GM18858 (cell line): Measurements from ENCODE around the gene EFS.

Source experiments
- ATAC-seq: cut with Tn5 transposase; IDR thresholded peaks from one replicate; pipeline ENCODE4 v1.9.1; 2021; ENCODE audit not compliant: unreplicated experiment

Gene EFS

GRCh38 chr14:23379366-23380196 is 14.6 kb upstream of the EFS start:
- no peak for ATAC-seq

DNA sequence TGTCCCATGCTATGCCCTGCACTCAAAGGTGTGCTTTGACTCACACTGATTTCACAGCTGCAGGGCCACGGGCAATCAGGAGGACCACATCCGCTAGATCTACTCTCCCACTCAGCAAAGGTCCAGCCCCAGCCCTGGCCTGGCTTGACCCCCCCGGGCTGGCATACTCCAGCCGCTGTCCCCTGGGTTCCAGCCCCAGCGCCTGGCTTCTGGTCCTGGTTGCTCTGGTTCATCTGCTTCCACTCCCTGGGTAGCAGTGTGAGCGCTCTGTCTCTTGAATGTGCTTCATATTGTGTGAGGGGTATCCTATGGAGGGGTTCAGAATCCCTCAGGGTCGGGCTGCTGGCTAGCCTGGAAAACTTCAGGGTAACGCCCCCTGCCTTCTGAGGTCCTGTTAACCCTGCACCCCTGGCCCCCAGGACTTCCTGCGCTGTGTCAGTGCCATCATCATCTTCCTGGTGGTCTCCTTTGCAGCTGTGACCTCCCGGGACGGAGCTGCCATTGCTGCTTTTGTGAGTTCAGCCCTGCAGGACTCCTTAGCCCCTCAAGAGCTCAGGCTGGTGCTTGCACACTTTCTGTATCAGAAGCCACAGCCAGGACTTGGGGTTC is 13.7 kb upstream of the EFS start:
- ATAC-seq: no peak

DNA sequence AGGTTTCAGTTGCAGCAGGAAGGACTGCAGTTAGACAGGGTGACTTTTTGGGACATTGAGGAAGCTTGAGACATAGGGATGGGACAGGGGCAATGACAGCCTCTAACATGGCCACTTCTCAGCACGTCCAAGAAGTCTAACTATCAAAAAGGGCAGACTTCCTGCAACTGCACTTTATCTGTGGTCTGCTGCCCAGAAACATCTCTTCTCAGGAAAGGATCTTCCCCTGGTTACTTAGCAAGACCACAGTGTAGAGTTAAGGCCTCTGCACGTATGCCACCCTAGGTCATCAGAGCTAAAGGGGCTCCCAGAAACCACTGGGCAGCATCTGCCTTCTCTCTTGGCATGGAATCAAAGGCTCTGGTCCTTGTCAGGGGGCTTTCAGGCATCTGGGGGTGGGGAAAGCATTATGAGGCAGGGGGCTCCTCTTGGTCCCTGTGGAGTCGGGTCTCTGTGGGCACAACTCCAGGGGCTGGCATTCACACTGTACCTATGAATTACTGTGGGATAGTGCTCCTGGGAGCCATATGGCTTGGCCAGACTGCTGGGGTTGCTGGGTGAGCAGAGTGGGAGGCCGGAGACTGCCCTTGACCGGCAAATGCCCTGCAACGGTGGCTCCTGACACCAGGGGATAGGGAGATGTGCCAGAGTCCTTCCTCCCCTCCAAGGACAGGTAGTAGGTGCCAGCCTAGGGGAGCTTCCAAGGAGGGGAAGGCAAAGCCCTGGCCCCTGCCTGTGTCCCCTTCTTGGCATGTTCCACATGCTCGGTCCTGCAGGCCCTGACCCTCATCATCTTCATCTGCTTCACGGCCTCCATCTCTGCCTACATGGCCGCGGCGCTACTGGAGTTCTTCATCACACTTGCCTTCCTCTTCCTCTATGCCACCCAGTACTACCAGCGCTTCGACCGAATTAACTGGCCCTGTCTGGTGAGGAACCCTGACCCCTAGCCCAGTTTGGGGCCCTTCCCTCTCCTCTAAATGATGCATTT is 12.9 kb upstream of the EFS start:
- ATAC-seq: no peak

DNA sequence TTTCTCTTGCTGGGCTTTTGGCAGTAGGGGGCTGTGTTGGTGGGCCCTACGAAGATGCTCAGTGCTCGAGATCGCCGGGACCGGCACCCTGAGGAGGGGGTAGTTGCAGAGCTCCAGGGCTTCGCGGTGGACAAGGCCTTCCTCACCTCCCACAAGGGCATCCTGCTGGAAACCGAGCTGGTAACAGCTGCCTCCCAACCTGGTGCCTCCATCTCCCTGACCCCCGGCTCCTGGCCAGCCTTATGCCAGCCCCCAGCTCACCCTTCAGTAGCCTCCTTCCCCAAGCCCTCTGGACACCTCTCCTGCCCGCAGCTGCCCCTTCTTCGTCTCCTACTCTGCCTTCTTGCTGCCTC is 12.2 kb upstream of the EFS start:
- no peak for ATAC-seq

DNA sequence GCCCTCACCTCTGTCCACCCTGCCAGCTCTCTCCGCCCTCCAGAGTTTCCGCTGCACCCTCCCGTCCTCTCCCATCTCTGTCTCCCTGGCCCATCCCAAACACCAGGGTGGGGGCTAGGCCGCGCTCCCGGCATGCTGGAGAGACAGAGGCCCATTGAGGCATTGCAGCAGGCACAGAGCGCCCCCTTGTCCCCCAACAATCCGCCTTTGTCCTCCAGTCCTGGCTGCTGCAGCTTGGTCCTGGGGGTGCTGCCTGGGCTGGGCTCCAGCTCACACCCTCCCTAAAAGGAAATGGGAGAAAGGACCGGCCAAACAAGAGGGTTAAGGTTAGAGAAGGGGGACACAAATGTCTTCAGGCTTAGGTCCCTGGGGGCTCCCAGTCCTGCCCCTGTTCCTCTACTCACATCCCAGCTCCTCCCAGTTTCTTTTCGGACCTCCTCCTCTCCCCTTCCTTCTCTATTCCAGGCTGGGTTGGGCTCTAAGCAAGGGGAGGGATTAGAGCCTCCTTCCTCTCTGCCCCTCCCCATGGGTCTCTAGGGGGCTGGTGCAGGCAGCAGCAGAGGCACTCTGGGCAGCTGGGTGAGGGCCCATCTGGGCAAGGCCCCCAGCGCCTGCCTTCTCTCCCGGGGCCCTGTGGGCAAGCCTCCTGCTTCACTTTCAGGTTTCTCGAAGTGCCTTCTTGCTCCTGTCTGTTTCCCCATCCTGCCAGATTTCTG is 11.7 kb upstream of the EFS start, which contains the start of gene CMTM5:
CMTM5 (plus strand) TSS at position 565 of the 716 bp plus-strand sequence. CDS start 206 bp downstream, outside the sequence.
- no peak for ATAC-seq

- ATAC-seq: no peak
These were observed 10.7 kb upstream of the EFS start for GRCh38 chr14:23375527-23376251.

- ATAC-seq: no peak
These were observed 8.1 kb upstream of the EFS start for GRCh38 chr14:23373041-23373440.

DNA sequence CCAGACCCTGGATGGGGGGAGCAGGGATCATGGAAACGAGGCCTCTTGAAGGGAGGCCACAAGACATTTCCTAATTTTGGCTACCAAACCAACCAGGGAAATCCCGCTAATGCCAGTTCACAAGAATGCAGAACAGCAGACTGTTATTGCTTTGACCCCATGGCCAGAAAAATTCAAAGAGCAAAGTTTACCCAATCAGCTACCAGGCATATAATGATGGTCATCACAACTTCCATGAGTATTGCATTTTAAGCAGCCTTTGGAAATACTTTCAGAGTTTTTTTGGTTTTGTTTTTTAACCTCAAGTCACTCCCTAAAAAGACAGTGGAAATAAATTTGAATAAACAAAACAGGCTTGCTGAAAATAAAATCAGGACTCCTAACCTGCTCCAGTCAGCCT is 7.5 kb upstream of the EFS start, which contains the start of gene IL25:
IL25 (plus strand) TSS at position 301 of the 400 bp plus-strand sequence.
- ATAC-seq: no peak

DNA sequence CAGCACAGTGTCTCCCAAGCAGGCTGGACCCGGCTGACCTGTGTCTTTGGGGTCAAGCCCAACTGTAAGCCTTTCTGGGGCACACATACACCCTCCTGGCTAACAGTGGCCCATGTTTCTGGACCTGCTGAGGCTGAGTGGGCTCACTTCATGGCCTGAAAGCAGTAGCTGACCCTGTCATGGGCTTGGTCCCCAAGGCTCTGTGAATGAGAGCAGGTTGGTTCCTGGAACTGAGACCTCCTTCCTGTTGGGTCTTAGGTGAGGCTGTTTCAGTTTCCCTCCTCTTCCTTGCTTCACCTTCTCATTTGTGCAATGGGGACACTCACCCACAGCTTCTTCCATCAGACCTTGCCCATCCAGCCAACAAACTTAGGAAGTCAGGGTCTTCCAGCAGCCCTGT is 6.9 kb upstream of the EFS start:
- ATAC-seq: no peak

GRCh38 chr14:23370221-23370620 is 5.2 kb upstream of the EFS start:
- no peak for ATAC-seq

GRCh38 chr14:23366426-23366921 is 1.5 kb upstream of the EFS start:
- ATAC-seq: no peak

DNA sequence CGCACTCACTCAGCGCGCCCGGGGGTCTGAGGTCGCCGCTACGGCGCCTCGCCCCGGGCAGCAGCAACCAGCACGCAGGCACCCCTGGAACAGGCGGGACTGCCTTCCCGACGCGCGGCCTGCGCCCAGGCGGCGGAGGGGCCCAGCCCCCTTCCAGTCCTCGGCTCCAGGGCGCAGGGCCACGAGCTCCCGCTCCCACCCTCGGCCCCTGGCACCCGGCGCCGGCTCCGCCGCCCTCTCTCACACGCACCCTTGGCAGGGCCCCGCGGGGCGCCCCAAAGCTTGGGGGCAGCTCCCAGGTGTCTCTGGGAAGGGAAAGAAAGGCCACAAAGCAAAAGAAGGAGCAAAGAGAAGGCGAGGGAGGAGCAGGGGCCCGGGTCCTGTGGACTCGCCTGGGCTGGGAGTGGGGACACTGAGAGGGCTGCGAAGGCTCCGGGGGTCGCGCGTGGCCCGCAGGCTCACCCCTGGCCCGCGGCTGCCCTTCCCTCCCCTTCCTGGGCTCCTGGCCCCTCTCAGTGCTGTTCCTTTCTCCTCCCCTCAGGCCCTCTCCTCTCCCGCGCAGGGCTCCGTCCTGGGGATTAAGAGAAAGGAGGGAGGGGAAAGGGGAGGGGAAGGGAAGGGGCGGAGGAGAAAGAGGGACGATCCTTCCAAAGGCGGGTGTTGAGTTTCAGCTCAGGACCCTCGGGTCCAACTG is 907 bp upstream of the EFS start:
- no peak for ATAC-seq

DNA sequence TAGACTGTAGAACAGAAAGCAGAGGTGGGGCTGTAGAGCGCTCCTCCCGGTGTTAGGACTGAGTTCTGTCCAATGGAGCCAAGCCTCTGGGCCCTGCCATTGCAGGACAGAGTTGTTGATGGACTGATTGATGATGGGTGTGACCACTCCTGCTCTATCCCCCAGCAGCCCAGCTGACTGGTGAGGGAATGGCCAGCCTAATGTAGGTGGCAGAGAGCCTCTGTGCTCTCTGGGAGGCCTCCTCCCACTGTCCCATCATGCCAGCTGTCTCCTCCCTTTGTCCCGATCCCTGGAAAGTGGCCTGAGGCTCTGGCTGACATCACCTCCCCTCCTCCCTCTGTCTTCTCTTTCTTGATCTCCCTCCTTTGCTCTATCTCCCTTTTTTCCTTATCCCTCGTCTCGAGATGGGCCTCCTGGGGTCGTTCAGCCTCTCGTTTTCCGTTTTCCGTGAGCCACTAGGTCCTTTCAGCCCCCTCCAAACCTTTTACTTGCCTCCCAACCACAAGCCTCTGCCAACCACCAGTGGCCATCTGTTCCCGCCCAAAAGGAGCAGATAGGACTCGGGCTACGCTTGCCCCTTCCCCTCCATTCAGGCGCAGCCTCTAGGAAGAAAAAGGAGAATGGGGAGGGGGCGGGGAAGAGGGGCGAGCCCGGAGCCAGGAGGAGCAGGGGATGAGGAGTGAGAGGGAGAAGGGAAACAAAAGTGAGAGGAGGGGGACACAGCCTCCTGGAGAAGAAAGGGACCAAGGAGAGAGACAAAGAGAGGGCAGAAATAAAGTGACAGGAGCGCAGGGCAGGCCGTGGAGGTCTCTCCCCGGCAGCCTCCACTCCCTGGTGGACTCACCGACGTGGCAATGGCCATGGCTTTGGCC is 572 bp downstream of the EFS start:
- ATAC-seq: no peak

DNA sequence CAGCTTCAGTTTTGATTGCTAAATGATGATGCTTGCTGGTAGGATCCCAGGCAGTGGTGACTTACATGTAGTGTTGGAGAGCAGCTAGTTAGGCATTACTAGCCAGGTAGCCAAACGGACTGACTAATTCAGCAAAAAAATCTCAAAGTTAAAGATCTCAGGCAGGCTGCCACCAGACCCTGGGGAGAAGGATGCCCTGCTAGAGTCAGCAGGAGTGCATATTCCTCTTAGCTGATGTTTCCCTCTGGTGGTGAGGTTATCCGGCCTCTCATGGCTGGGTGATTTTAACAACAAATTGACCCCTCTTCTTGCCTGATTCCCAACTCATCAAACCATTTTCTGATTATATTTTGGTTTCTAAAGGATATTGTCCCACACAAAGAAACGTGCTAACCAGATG is 2.8 kb downstream of the EFS start:
- ATAC-seq: no peak

DNA sequence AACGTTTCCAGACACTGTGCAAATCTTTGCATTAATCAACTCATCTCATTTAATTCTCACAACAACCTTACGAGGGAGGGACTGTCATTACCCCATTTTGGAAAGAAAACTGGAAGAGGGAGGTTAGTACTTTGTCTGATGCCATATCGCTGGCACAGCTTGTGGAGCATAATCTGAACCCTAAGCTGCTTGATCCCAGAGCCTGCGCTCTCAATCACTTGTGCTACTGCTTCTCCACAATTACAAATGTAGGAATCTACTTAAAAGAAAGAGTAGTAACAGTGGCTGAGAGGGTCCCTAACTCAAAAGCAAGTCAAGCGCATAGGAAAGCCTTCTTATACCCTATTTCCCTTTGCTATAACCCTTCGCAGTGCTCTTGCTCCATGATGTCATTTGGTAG is 3.2 kb downstream of the EFS start:
- ATAC-seq: no peak

GRCh38 chr14:23361320-23361719 is 3.7 kb downstream of the EFS start:
- ATAC-seq: no peak

DNA sequence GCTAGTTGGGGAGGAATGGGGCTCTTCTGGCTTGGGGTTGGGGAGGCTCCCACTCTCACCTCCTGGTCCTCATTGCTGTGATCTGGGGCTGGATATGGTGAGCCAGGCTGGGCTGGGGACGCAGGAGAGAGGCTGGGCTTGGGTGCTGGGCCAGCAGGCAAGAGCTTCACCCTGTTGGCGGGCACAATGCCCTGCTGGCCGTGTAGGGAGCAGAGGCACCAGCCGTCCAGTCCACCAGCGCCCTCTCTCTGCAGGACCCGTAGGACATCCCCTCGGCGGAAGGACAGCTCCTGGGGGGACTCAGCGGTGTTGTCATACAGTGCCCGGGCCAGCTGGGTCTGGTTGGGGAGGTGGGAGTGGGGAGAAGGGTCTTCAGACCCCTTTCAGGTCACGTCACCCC is 4.5 kb downstream of the EFS start:
- no peak for ATAC-seq

- no peak for ATAC-seq
These were observed 5.1 kb downstream of the EFS start for GRCh38 chr14:23359722-23360447.
